WERI-Rb-1 (cell line): ENCODE measurements around the gene TRIM52.
A peak's percentile ranks its signal among the peaks of the same experiment; 100 is the strongest.

Experiments used
- DNase-seq: peaks from one replicate; pipeline ENCODE4 v3.0.0-alpha.2; 2020
- H3K27ac ChIP-seq: fragments of 250-450 bp; sonication (Bioruptor Pico); 2 replicates; pipeline ENCODE4 v1.5.1; 2020; ENCODE audit warnings: mild to moderate bottlenecking, moderate library complexity
- H3K27me3 ChIP-seq: fragments of 250-450 bp; sonication (Bioruptor Pico); 2 replicates; pipeline ENCODE4 v1.5.1; 2021; ENCODE audit warnings: mild to moderate bottlenecking, low read depth, moderate library complexity; ENCODE audit not compliant: insufficient read depth, severe bottlenecking
- H3K36me3 ChIP-seq: fragments of 250-450 bp; sonication (Bioruptor Pico); 2 replicates; pipeline ENCODE4 v1.5.1; 2020; ENCODE audit warnings: mild to moderate bottlenecking, moderate library complexity
- H3K4me3 ChIP-seq: 2 replicates; pipeline ENCODE4 v1.5.1; 2011; ENCODE audit warnings: low read depth, mild to moderate bottlenecking, control low read depth, low read length
- H3K9me3 ChIP-seq: fragments of 250-450 bp; sonication (Bioruptor Pico); 2 replicates; pipeline ENCODE4 v1.5.1; 2021; ENCODE audit warnings: mild to moderate bottlenecking, moderate library complexity; ENCODE audit not compliant: severe bottlenecking
- TF ChIP-seq, protein P1 (sequence below): IDR thresholded peaks from 2 replicates; pipeline ENCODE4 v1.5.1; 2011; ENCODE audit warnings: low read depth, mild to moderate bottlenecking, control low read depth, inconsistent platforms, low read length

The TRIM52 gene

DNA sequence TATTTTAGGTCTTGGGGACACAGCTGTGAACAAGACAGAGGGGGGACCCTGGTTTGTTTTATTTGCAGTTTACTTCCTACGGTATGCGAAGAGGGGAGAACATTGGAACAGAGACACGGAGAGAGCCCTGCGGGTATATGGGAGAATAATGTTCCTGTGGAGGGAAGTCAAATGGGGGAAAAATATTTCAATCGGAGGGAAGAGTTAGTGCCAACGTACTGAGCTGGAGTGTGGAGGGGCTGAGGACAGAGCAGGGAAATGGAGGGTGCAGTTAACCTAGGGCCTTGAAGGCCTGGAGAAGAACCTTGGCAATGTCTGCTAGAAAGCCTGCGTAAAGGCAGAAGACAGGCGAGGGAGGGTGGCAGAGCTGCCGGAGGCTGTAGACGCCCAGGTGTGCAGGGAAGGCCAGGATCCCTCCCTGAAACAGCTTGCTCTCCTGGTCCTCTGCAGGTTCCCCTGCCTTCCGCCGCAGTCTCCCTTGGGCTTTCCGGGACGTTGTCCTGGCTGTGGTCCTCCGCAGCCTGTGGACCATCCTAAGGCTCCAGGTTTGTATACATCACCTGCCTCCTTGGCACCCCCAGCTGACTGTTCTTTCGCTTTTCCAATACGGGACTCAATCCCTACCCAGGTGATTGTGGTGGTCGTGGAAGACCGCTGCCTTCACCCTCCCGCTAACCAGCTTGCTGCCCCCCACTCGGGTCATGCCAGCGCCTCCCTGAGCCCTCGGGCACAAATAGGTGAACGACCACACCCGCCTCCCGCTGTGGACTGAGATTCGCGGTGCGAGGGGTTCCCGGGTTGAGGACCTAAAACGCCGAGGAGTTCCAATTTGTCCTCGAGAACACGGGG lies 15.3 kb downstream of the TRIM52 start:
- peaks cover 27% of the 10 kb centered on the region for H3K36me3 ChIP-seq
- H3K27me3 ChIP-seq, result no peaks in the 10 kb centered on the region
- TF ChIP-seq, protein P1, sequence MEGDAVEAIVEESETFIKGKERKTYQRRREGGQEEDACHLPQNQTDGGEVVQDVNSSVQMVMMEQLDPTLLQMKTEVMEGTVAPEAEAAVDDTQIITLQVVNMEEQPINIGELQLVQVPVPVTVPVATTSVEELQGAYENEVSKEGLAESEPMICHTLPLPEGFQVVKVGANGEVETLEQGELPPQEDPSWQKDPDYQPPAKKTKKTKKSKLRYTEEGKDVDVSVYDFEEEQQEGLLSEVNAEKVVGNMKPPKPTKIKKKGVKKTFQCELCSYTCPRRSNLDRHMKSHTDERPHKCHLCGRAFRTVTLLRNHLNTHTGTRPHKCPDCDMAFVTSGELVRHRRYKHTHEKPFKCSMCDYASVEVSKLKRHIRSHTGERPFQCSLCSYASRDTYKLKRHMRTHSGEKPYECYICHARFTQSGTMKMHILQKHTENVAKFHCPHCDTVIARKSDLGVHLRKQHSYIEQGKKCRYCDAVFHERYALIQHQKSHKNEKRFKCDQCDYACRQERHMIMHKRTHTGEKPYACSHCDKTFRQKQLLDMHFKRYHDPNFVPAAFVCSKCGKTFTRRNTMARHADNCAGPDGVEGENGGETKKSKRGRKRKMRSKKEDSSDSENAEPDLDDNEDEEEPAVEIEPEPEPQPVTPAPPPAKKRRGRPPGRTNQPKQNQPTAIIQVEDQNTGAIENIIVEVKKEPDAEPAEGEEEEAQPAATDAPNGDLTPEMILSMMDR, result no peak
- peak overlapping the region; percentile 79 for H3K27ac ChIP-seq
- DNase-seq, result no peak
- H3K4me3 ChIP-seq, result peak overlapping the region; percentile 62
- no peaks in the 10 kb centered on the region for H3K9me3 ChIP-seq

DNA sequence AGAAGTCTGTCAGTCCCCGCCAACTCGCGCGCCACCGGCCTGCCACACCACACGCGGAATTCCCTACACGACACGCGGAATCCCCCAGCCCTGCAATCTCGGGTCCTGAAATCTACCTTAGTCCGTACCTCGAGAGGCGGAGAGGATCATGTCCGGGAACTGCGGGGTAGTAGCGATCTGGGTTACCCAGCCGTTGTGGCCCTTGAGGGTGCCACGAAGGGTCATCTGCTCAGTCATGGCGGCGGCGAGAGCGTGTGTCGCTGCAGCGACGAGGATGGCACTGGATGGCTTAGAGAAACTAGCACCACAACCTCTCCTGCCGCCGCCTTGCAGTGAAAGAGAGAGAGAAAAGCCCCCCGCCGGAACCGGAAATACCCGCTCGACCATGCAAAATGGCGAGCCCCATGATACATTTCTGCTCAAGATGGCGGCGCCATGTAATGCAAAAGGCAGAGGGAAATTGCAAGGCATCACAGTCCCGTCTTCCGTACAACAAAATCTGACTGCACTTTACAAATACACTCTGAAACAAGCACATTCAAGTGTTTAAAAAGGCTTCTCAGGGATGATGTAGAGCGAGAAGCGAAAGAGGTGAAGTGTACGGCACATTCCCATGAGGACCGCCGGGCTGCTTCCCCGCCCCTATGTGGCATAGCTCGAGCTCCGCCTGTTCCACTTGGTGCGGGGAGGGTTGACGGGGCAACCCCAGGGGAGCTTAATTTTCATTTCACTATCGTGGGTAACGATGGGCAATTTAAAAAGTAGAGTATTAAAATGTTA lies 17.2 kb downstream of the TRIM52 start, which contains the start of gene RACK1:
Gene RACK1 (minus strand): TSS at position 343 of the 780 bp plus-strand sequence. CDS start 106 bp downstream, at position 237.
- TF ChIP-seq, protein P1, result no peak
- H3K9me3 ChIP-seq, result no peaks in the 10 kb centered on the region
- peak; percentile 80 for DNase-seq
- H3K27ac ChIP-seq, result peak within 1 kb of the TSS; percentile 79
- H3K4me3 ChIP-seq, result peak within 1 kb of the TSS; percentile 89
- H3K36me3 ChIP-seq, result peaks cover 46% of the 10 kb centered on the region
- no peaks in the 10 kb centered on the region for H3K27me3 ChIP-seq

DNA sequence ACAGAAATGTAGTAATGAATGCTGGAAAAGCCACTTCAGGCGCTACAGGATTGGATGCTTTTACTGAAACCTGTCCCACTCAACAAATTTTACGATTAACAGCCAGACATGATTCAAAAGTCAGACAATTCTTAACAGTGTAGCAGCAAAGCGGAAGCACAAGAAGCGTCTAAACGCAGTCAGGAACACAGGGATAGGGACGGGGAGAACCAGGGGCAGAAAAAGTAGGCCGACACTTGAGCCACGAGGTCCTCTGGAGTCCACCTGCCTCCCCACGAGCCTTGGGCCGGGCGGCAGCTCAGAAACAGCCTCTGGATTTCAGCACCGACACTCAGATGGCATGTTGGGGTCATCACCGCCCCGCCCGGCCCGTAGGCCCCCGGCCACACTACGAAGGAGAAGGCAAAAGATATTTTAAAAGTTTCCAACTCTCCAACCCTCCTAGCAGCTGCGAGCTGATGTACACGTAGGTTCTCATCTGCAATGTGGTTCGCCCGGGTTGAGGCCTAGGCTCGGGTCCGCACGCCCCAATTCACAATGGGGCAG lies 17.9 kb downstream of the TRIM52 start:
- Histone ChIP-seq H3K27ac (peak overlapping the region; percentile 79), H3K9me3 (no peaks in the 10 kb centered on the region), H3K36me3 (peaks cover 51% of the 10 kb centered on the region), H3K4me3 (peak overlapping the region; percentile 89), H3K27me3 (no peaks in the 10 kb centered on the region)
- TF ChIP-seq, protein P1, result no peak
- no peak for DNase-seq

DNA sequence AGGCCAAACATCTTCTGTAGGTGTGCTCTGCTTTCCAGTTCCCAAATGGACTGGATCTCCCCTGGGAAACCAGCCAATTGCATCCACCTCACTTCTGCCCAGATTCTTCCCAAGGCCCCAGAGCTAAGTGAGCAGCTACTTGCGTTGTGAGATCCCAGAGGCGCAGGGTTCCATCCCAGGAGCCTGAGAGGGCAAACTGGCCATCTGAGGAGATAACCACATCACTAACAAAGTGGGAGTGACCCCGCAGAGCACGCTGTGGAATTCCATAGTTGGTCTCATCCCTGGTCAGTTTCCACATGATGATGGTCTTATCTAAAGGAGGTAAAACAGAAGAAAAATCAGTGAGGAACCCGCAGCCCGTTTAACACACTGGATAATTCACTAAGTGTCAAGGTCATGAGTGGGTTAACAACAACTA lies 18.9 kb downstream of the TRIM52 start:
- H3K9me3 ChIP-seq, result no peaks in the 10 kb centered on the region
- H3K36me3 ChIP-seq, result peaks cover 62% of the 10 kb centered on the region
- DNase-seq, result no peak
- TF ChIP-seq, protein P1, result no peak
- peak overlapping the region; percentile 55 for H3K27ac ChIP-seq
- H3K27me3 ChIP-seq, result no peaks in the 10 kb centered on the region
- H3K4me3 ChIP-seq, result peak overlapping the region; percentile 89

DNA sequence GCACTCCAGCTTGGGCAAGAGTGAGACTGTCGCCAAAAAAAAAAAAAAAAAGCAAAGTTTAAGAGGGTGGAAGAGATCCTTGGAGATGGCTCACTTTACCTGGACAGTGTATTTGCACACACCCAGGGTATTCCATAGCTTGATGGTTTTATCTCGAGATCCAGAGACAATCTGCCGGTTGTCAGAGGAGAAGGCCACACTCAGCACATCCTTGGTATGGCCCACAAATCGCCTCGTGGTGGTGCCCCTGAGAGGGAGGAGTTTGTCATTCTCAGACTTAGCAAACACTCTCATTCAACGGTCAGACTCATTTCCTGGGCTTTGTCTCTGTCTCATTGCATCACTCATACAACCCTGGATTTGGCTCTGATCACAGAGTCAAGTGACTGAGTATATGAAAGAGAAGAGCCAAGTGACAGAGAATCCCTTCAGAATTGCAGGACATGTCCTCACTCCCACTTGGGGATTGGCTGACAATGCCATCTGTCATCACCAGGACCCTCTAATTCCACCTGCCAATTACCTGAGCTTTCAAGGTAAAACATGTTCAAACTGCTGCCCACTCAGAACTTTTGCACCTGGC lies 19.5 kb downstream of the TRIM52 start:
- TF ChIP-seq, protein P1, result no peak
- no peak overlapping the region for H3K27ac ChIP-seq
- no peak for DNase-seq
- peaks cover 67% of the 10 kb centered on the region for H3K36me3 ChIP-seq
- H3K9me3 ChIP-seq, result no peaks in the 10 kb centered on the region
- H3K27me3 ChIP-seq, result no peaks in the 10 kb centered on the region
- no peak overlapping the region for H3K4me3 ChIP-seq
